ENCODE measurements around the gene HDAC11. TPM values are rescaled to one million over a fixed set of nuclear protein-coding genes. Genes with fewer than 3 reads are reported as not detected.
A peak's percentile ranks its signal among the peaks of the same experiment; 100 is the strongest.

HDAC11 gene
- total and polyA plus RNA-seq, 2 of the 13 experiments (the other 11 are each of a cell fraction or from before 2014, with no cell fraction given) = 13.7 to 33.1 TPM

GRCh38 chr3:13484851-13485590 lies 4.9 kb downstream of the HDAC11 start (continued):
- TF ChIP-seq NONO (IDR thresholded peaks at IDR 0.05) (no peak), NONO (CRISPR knock-in tag; conservative IDR thresholded peaks at IDR 0.05) (peak; percentile 84), ZNF891 (CRISPR knock-in tag; IDR thresholded peaks at IDR 0.05) (peak; percentile 89; the same call in 1 of the 2 replicates), AKNA (CRISPR knock-in tag; IDR thresholded peaks at IDR 0.05; ENCODE audit: borderline replicate concordance) (no peak), IRF2 (CRISPR knock-in tag; IDR thresholded peaks at IDR 0.05) (peak; percentile 91), ZNF773 (CRISPR knock-in tag; IDR thresholded peaks at IDR 0.05; ENCODE audit: borderline replicate concordance) (no peak), HNRNPUL1 (IDR thresholded peaks at IDR 0.05; ENCODE audit: low read depth, low read length) (no peak), SMAD1 (CRISPR knock-in tag; IDR thresholded peaks at IDR 0.05; ENCODE audit: borderline replicate concordance, low read depth) (peak; percentile 78; the same call in 1 of the 2 replicates), ESRRA (CRISPR knock-in tag; IDR thresholded peaks at IDR 0.05; ENCODE audit: low read depth) (peak; percentile 70; the same call in 1 of the 2 replicates), SSRP1 (CRISPR knock-in tag; IDR thresholded peaks at IDR 0.05) (no peak), CENPX (CRISPR knock-in tag; IDR thresholded peaks at IDR 0.05) (no peak), SRSF9 (IDR thresholded peaks at IDR 0.05; ENCODE audit: borderline replicate concordance, insufficient read depth, low read depth, low read length, poor library complexity, severe bottlenecking) (no peak), DR1 (CRISPR knock-in tag; IDR thresholded peaks at IDR 0.05) (no peak), MAFG (CRISPR knock-in tag; IDR thresholded peaks at IDR 0.05) (no peak), HNF4A (CRISPR knock-in tag; IDR thresholded peaks at IDR 0.05) (peak; percentile 73), ZNF350 (CRISPR knock-in tag; IDR thresholded peaks at IDR 0.05; ENCODE audit: borderline replicate concordance, low read depth) (no peak), MEIS2 (CRISPR knock-in tag; IDR thresholded peaks at IDR 0.05) (peak; percentile 64), ZFP91 (CRISPR knock-in tag; IDR thresholded peaks at IDR 0.05; ENCODE audit: borderline replicate concordance) (peak; percentile 60; the same call in 1 of the 2 replicates), PAXIP1 (CRISPR knock-in tag; conservative IDR thresholded peaks at IDR 0.05) (peak; percentile 84), HOXA7 (CRISPR knock-in tag; IDR thresholded peaks at IDR 0.05) (no peak)

Data from HepG2 (cell line).